ENCODE measurements around the gene RSAD2. TPM values are rescaled to one million over a fixed set of nuclear protein-coding genes. Genes with fewer than 3 reads are reported as not detected.

Gene RSAD2
- total and polyA plus RNA-seq, 9 of the 15 experiments (the other 6 are each of a cell fraction or from before 2014, with no cell fraction given), result 0.15 to 1.4 (median 0.28) TPM

- TF ChIP-seq, protein P1, sequence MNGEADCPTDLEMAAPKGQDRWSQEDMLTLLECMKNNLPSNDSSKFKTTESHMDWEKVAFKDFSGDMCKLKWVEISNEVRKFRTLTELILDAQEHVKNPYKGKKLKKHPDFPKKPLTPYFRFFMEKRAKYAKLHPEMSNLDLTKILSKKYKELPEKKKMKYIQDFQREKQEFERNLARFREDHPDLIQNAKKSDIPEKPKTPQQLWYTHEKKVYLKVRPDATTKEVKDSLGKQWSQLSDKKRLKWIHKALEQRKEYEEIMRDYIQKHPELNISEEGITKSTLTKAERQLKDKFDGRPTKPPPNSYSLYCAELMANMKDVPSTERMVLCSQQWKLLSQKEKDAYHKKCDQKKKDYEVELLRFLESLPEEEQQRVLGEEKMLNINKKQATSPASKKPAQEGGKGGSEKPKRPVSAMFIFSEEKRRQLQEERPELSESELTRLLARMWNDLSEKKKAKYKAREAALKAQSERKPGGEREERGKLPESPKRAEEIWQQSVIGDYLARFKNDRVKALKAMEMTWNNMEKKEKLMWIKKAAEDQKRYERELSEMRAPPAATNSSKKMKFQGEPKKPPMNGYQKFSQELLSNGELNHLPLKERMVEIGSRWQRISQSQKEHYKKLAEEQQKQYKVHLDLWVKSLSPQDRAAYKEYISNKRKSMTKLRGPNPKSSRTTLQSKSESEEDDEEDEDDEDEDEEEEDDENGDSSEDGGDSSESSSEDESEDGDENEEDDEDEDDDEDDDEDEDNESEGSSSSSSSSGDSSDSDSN (IDR thresholded peaks at IDR 0.05; ENCODE audit: borderline replicate concordance in 1 of 2, low read depth in 2 of 2, low read length in 2 of 2), result no peak
- TF ChIP-seq CTCF (IDR thresholded peaks at IDR 0.05 in 2 of 3, conservative IDR thresholded peaks at IDR 0.05 in 1 of 3; ENCODE audit: insufficient read depth in 2 of 3, low read depth in 1 of 3, low read length in 3 of 3) (peak; percentile 48 to 87 (median 64); a peak in 5 of 6 replicates), ZFP1 (CRISPR knock-in tag; IDR thresholded peaks at IDR 0.05) (no peak), ZNF184 (CRISPR knock-in tag; IDR thresholded peaks at IDR 0.05) (no peak), HEY1 (CRISPR knock-in tag; IDR thresholded peaks at IDR 0.05; ENCODE audit: borderline replicate concordance) (no peak), KLF10 (CRISPR knock-in tag; IDR thresholded peaks at IDR 0.05) (no peak), SMAD3 (CRISPR knock-in tag; conservative IDR thresholded peaks at IDR 0.05) (no peak), TSHZ1 (CRISPR knock-in tag; IDR thresholded peaks at IDR 0.05) (no peak), ZNF23 (CRISPR knock-in tag; IDR thresholded peaks at IDR 0.05) (no peak)
- TF ChIP-seq, protein P2, sequence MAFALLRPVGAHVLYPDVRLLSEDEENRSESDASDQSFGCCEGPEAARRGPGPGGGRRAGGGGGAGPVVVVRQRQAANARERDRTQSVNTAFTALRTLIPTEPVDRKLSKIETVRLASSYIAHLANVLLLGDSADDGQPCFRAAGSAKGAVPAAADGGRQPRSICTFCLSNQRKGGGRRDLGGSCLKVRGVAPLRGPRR (CRISPR knock-in tag; IDR thresholded peaks at IDR 0.05), result no peak
- TF ChIP-seq, protein P3, sequence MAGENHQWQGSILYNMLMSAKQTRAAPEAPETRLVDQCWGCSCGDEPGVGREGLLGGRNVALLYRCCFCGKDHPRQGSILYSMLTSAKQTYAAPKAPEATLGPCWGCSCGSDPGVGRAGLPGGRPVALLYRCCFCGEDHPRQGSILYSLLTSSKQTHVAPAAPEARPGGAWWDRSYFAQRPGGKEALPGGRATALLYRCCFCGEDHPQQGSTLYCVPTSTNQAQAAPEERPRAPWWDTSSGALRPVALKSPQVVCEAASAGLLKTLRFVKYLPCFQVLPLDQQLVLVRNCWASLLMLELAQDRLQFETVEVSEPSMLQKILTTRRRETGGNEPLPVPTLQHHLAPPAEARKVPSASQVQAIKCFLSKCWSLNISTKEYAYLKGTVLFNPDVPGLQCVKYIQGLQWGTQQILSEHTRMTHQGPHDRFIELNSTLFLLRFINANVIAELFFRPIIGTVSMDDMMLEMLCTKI (IDR thresholded peaks at IDR 0.05; ENCODE audit: partially characterized antibody), result no peak
These were observed 19.6 kb downstream of the RSAD2 start (continued) for GRCh38 chr2:6896930-6897759.
